Occipital lobe (tissue), 2 donors: ENCODE measurements around the gene CSTF3. TPM values are rescaled to one million over a fixed set of nuclear protein-coding genes. Genes with fewer than 3 reads are reported as not detected.
"Not testable (repeated sequence)": the region's sequence is repeated elsewhere in the genome, so short reads cannot be mapped to it uniquely, and the experiment has no call there.

Source experiments
- DNase-seq: peaks from one replicate; lab custom pipeline; 2025; lab: John Stamatoyannopoulos, UW
- total RNA-seq: library from RNA; depleted of rRNA; stranded (reverse); fragments of >200 nt; gene quantifications from one replicate; pipeline ENCODE4 v1.2.3, GENCODE V29; 2014

CSTF3 gene
- total RNA-seq, 1 donor from 2014 or later, result 75.3 TPM

DNA sequence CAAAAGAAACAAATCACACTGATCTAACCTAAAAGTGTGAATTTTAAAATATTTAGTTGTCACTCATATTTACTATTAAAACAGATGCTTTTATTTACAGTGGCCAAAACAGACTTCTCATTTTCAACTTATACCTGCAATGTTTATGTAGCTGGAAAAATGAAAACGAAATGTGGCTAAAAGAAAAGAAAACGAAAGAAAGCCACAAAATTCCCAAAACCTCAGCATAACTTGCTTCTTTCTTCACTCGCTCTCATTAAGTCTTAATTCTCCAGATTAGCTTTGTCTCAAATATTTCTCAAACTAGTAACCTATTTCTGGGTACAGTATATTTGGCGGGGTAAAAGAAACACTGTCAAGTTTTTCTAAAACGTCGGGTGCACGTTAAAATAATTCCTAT, 693 bp downstream of the CSTF3 start:
- DNase-seq, result no peak

GRCh38 chr11:33160136-33160535, 1.1 kb downstream of the CSTF3 start:
- no peak for DNase-seq

DNA sequence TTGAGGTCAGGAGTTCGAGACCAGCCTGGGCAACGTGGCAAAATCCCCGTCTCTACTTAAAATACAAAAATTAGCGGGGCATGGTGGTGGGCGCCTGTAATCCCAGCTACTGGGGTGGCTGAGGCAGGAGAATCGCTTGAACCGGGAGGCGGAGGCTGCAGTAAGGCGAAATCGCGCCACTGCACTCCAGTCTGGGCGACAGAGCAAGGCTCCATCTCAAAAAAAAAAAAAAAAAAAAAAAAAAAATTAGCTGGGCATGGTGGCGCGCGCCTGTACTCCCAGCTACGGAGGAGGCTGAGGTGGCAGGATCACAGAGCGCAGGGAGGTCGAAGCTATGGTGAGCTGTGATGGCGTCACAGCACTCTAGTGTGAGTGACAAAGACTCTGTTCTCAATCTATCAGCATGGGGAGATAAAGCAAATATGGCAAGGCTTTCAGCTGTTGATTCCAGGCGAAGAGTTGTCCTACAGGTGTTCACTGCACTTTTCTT, 1.9 kb downstream of the CSTF3 start:
- not testable (repeated sequence) for DNase-seq

- DNase-seq, result no peak
Observed at GRCh38 chr11:33158596-33159275, 2.5 kb downstream of the CSTF3 start.

- no peak for DNase-seq
Observed at GRCh38 chr11:33157103-33158027, 3.9 kb downstream of the CSTF3 start.

DNA sequence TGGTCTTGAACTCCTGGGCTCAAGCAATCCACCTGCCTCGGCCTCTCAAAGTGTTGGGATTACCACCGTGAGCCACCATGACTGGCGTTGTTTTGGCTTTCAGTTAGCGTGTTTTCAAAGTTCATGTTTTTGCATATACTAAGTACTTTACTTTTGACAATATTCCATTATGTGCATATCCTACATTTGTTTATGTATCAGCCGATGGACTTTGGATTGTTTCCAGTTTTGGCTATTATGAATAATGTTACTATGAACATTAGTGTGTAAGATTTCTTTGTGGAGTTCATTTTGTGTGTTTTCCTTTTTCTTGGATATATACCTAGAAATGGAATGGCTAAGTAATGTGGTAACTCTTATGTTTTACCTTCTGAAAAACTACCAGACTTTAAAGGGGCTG, 9.9 kb downstream of the CSTF3 start:
- no peak for DNase-seq

- no peak for DNase-seq
Observed at GRCh38 chr11:33147559-33147958, 13.7 kb downstream of the CSTF3 start.

GRCh38 chr11:33135768-33136443, 25.4 kb downstream of the CSTF3 start:
- DNase-seq, result no peak

- no peak for DNase-seq
Observed at GRCh38 chr11:33135216-33135615, 26.1 kb downstream of the CSTF3 start.

DNA sequence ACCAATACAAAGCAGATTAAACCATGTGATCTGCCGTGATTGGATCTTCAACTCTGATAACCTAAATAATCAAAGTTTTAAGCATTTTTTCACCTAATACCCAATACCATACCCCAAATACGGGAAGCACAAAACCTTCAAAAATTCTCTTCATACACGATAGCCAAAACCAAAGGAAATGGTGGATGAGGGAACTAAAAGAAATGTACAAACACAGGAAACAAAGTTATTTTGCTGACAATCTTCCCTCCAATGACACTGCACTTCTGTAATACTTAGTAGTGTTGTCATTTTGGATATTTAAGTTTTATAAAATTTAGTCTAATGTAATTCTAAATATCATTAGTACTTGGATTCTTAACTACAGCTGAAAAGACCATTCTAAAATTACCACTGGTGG, 27.0 kb downstream of the CSTF3 start:
- DNase-seq, result no peak

DNA sequence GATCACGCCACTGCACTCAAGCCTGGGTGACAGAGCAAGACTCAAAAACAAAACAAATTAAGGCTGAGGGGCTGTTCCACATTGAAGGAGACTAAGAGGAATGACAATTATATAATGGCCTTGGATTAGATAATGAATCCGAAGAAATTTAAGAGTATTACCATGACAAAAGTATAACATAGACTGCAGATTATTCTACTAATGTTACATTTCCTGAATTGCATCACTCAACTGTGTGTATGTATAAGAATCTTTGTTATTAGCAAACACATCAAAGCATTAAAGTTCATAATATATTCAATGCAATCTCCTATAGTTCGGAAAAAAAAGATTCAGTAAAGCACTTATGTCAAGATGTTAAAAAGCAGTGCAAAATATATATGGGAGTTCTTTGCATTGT, 27.5 kb downstream of the CSTF3 start:
- DNase-seq, result no peak

GRCh38 chr11:33132510-33132909, 28.8 kb downstream of the CSTF3 start:
- DNase-seq, result no peak

- no peak for DNase-seq
Observed at GRCh38 chr11:33128739-33129138, 32.5 kb downstream of the CSTF3 start.

DNA sequence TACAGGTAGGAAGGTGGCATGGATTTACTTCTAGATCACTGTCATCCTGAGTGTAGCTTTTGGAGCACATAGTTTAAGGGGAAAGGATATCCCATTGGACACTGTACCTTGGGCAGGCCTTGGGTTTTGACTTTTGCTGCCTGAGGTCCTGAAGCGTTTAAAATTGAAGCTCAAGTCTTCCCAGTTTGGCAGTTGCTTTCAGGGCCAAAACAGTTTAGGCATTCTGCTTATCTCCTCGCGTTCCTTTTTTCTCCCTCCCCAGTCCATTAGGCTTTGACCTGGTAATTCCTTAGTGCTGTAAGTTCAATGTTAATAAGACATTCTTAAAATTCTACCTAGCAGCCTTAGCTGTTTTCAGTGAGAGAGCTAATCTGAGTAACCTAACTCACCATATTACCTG, 35.7 kb downstream of the CSTF3 start:
- DNase-seq, result no peak

DNA sequence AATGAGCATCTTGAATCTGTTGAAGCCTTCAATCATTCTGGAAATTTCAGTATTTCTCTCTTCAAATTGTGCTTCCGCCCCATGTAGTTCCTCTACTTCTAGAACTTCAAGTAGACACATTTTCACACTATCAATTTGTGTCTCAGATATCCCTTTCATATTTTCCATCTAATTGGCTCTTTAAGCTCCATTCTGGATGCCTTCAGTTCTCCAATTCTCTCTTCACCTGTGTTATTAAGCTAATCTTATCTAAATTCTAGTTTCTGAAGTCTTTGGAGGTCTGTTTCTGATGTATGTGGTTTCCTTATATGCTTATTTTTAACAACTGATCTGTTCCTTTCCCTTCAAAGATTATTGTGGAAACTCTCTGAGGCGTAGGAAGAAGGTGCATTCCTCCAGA, 36.3 kb downstream of the CSTF3 start:
- no peak for DNase-seq

DNA sequence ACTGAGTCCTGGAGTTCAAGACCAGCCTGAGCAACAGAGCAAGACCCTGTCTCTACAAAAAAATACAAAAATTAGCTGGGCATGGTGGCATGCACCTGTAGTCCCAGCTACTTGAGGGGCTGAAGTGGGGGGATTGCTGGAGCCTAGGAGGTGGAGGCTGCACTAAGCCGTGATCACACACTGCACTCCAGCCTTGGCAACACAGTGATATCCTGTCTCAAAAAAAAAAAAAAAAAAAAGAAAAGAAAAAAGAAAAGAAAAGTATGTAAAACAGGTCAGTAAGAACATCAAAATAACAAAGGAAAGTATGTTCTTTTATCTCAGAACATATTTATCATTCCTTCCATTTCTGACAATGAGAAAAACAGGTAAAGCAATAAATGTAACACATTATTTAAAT, 38.6 kb downstream of the CSTF3 start:
- DNase-seq, result not testable (repeated sequence)

- DNase-seq, result no peak
Observed at GRCh38 chr11:33116535-33116934, 44.7 kb downstream of the CSTF3 start.

DNA sequence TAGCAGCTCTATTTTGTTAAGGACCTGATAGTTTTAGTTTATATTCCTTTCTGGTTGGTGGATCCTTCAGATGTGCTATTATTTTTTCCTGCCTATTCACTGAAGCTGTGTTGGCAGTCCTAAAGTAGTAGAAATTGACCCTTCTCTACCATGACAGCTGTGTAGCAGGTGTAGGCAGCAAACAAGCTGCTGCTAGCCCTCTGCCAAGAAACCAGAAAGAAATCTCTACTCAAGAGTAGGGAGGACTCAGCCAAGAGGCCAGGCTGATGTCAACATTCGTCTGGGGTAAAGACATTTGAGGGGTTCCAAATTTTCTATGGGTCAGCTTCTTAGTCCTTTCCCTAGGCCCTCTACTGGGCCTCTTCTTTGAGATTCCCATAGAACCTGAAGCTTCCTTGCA, 51.2 kb downstream of the CSTF3 start:
- DNase-seq, result no peak

- DNase-seq, result no peak
Observed at GRCh38 chr11:33109294-33109895, 51.9 kb downstream of the CSTF3 start.

GRCh38 chr11:33103836-33104235, 57.4 kb downstream of the CSTF3 start:
- no peak for DNase-seq

- no peak for DNase-seq
Observed at GRCh38 chr11:33094157-33094556, 67.1 kb downstream of the CSTF3 start.

DNA sequence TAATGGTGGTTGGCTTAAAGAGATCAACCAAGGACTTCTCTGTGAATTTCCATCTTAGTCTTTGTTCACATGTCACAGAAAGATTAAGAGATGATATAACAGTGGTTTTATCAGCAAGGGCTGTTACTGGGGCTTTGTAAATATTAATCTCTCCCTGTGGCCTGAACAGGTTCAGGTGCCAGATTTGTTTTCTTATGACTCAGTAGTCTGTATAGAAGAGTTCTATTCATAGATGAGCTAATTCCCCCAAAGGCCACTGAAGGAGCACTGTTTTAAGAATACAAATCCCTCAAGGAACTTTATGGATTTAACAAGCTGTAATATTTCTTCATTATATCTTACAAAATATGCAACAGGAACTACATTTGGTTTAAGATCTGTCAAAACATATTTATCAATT, 71.5 kb downstream of the CSTF3 start:
- DNase-seq, result no peak
